Glomerular endothelial cell (primary cell): ENCODE results near the gene DCP2. TPM values are rescaled to one million over a fixed set of nuclear protein-coding genes. Genes with fewer than 3 reads are reported as not detected.

Experiments
- DNase-seq: peaks from one replicate; pipeline ENCODE4 v3.0.0-alpha.2; 2011; ENCODE audit warnings: low read depth, low spot score; ENCODE audit errors: extremely low read depth
- total RNA-seq: library from RNA; depleted of rRNA; stranded (reverse); fragments of >200 nt; gene quantifications from 2 replicates; pipeline ENCODE4 v1.2.3, GENCODE V29; 2015

The DCP2 gene
- total RNA-seq, 1 donor from 2014 or later = 29.2 TPM

GRCh38 chr5:113062869-113063508, 86.4 kb downstream of the DCP2 start:
- no peak for DNase-seq

- no peak for DNase-seq
These were observed 87.3 kb downstream of the DCP2 start for GRCh38 chr5:113063927-113064326.

GRCh38 chr5:113064806-113065205, 88.2 kb downstream of the DCP2 start:
- DNase-seq = no peak

- no peak for DNase-seq
These were observed 89.0 kb downstream of the DCP2 start for GRCh38 chr5:113065626-113066025.

- DNase-seq = no peak
These were observed 91.2 kb downstream of the DCP2 start for GRCh38 chr5:113067635-113068344.

GRCh38 chr5:113068559-113068958, 92.0 kb downstream of the DCP2 start:
- DNase-seq = no peak

Other genes with a start within 250 kb of the DCP2 start
- gene APC, start 238.9 kb upstream of the DCP2 start, total RNA-seq = 43.4 and 53.7 TPM in 2 replicates
- gene SRP19, start 115.5 kb upstream of the DCP2 start, total RNA-seq = 94.4 and 96.0 TPM in 2 replicates
- gene REEP5, start 54.6 kb upstream of the DCP2 start, total RNA-seq = 70.4 and 90.0 TPM in 2 replicates